Cardiac fibroblast (primary cell): ENCODE data around the gene VWCE.

ENCODE experiments used
- DNase-seq, 2 donors: peaks; one replicate each; pipeline versions ENCODE4 v3.0.0 to v3.0.0-alpha.2; 2010; ENCODE audit warnings: low read depth in 2 of 2
- H3K4me3 ChIP-seq, 2 donors: replicated peaks in 1 of 2; 1 replicate in 1 of 2; 2 replicates in 1 of 2; pipeline ENCODE4 v1.5.1; 2011; ENCODE audit warnings: low read depth in 2 of 2, low read length in 2 of 2, mild to moderate bottlenecking in 2 of 2, moderate library complexity in 1 of 2
- CTCF ChIP-seq: IDR thresholded peaks from one replicate; pipeline ENCODE4 v1.5.1; 2011; ENCODE audit warnings: low read depth, mild to moderate bottlenecking, low read length, inconsistent platforms

VWCE gene

GRCh38 chr11:61274084-61274483, 21.0 kb downstream of the VWCE start:
- H3K4me3 ChIP-seq = no peak overlapping the region
- DNase-seq = no peak
- no peak for TF ChIP-seq CTCF

GRCh38 chr11:61273178-61274078, 21.7 kb downstream of the VWCE start:
- TF ChIP-seq CTCF = no peak
- DNase-seq = no peak
- no peak overlapping the region for H3K4me3 ChIP-seq

GRCh38 chr11:61272731-61273130, 22.4 kb downstream of the VWCE start:
- H3K4me3 ChIP-seq = no peak overlapping the region
- TF ChIP-seq CTCF = no peak
- no peak for DNase-seq

- peak in 1 of 2 donors; percentile 83 for DNase-seq
- TF ChIP-seq CTCF = no peak
- no peak overlapping the region for H3K4me3 ChIP-seq
These were observed 24.6 kb downstream of the VWCE start for GRCh38 chr11:61270354-61271076.

GRCh38 chr11:61268588-61269250, 26.4 kb downstream of the VWCE start:
- no peak overlapping the region for H3K4me3 ChIP-seq
- no peak for DNase-seq
- TF ChIP-seq CTCF = no peak

- no peak for DNase-seq
- no peak for TF ChIP-seq CTCF
- H3K4me3 ChIP-seq = no peak overlapping the region
These were observed 27.7 kb downstream of the VWCE start for GRCh38 chr11:61267437-61267841.
